Activated naive CD4-positive, alpha-beta T cell (primary cell): ENCODE measurements around the gene EFNA1.

ENCODE experiments used
- DNase-seq, 4 experiments: peaks; one replicate each; lab custom pipeline; 2025; lab: John Stamatoyannopoulos, UW

Gene EFNA1

GRCh38 chr1:155127105-155127966 lies at the start of gene EFNA1:
Gene EFNA1, plus strand, starts transcription at chr1:155127876. Its CDS starts 102 bp downstream, at chr1:155127978.
- DNase-seq = peak in 1 of 4 experiments; percentile 45

GRCh38 chr1:155078469-155079209 lies 49.0 kb upstream of the EFNA1 start, which contains the start of gene EFNA3:
Gene EFNA3, plus strand, starts transcription at chr1:155078837. Its CDS starts 105 bp downstream, at chr1:155078942.
- peak in 2 of 4 experiments; percentile 29 to 53 for DNase-seq

- peak in 1 of 4 experiments; percentile 22 for DNase-seq
These were observed 48.5 kb upstream of the EFNA1 start for GRCh38 chr1:155079210-155079486.

GRCh38 chr1:155079487-155080311 lies 48.0 kb upstream of the EFNA1 start:
- DNase-seq = peak in 1 of 4 experiments; percentile 22

GRCh38 chr1:155080312-155081228 lies 47.1 kb upstream of the EFNA1 start:
- peak in 1 of 4 experiments; percentile 30 for DNase-seq

GRCh38 chr1:155081472-155082300 lies 46.0 kb upstream of the EFNA1 start:
- peak in 1 of 4 experiments; percentile 15 for DNase-seq

- DNase-seq = peak in 1 of 4 experiments; percentile 34
These were observed 45.2 kb upstream of the EFNA1 start for GRCh38 chr1:155082301-155083051.

- no peak for DNase-seq
These were observed 44.6 kb upstream of the EFNA1 start for GRCh38 chr1:155083052-155083541.

GRCh38 chr1:155083865-155084721 lies 43.6 kb upstream of the EFNA1 start:
- peak in 1 of 4 experiments; percentile 19 for DNase-seq

- DNase-seq = peak; percentile 80 to 91 (median 84)
These were observed 42.8 kb upstream of the EFNA1 start for GRCh38 chr1:155084722-155085503.

GRCh38 chr1:155085504-155086127 lies 42.1 kb upstream of the EFNA1 start:
- peak; percentile 49 to 64 (median 50) for DNase-seq

- DNase-seq = peak; percentile 68 to 81 (median 78)
These were observed 41.4 kb upstream of the EFNA1 start for GRCh38 chr1:155086128-155086741.

- DNase-seq = no peak
These were observed 40.7 kb upstream of the EFNA1 start for GRCh38 chr1:155086856-155087535.

GRCh38 chr1:155091071-155092051 lies 36.3 kb upstream of the EFNA1 start:
- DNase-seq = peak; percentile 63 to 79 (median 72)

GRCh38 chr1:155092131-155092530 lies 35.5 kb upstream of the EFNA1 start:
- no peak for DNase-seq
